Pancreas (tissue), 10 donors: ENCODE data around the gene POMT1. TPM values are rescaled to one million over a fixed set of nuclear protein-coding genes. Genes with fewer than 3 reads are reported as not detected.

Experiments used
- ATAC-seq, 4 donors: fragments of 200-7000 bp; cut with Tn5 transposase; one replicate each; pipeline versions ENCODE4 v1.8.0 to v1.9.1; 2020; ENCODE audit warnings: mild to moderate bottlenecking in 4 of 4, moderate library complexity in 4 of 4
- DNase-seq, 6 donors: peaks; one replicate each; pipeline ENCODE4 v3.0.0-alpha.2; 2020
- FAIRE-seq: peaks from 2 replicates; lab custom pipeline; 2012; peaks lifted over from hg19 to GRCh38; lab: Jason Lieb, UNC
- H3K27ac ChIP-seq, 4 donors: fragments of 200-600 bp; sonication (generic); 1 replicate in 3 of 4; 2 replicates in 1 of 4; pipeline versions ENCODE4 v1.5.0 to v1.8.0; 2020
- H3K27me3 ChIP-seq, 4 donors: fragments of 200-600 bp; one replicate each; pipeline ENCODE4 v1.8.0; 2021
- H3K36me3 ChIP-seq, 3 donors: fragments of 200-600 bp; sonication (generic) in 1 of 3; one replicate each; pipeline versions ENCODE4 v1.5.0 to v1.8.0; 2020 to 2021
- H3K4me1 ChIP-seq, 3 donors: fragments of 200-600 bp; one replicate each; pipeline ENCODE4 v1.8.0; 2021
- H3K4me3 ChIP-seq, 4 donors: fragments of 200-600 bp; sonication (generic) in 2 of 4; one replicate each; pipeline versions ENCODE4 v1.5.0 to v1.8.0; 2020 to 2021
- H3K9me3 ChIP-seq, 4 donors: fragments of 200-600 bp; one replicate each; pipeline ENCODE4 v1.8.0; 2021
- CTCF ChIP-seq, 4 donors: fragments of 200-600 bp; sonication (generic) in 3 of 4; IDR thresholded peaks; one replicate each; pipeline versions ENCODE4 v1.5.0 to v1.8.0; 2021; ENCODE audit warnings: antibody characterized with exemption in 4 of 4
- WGBS, 2 donors: extraction: QIAGEN DNeasy Blood & Tissue Kit; methylation state at CpG; one replicate each; pipeline ENCODE4 v1.1.7; 2013; 5-methylcytosine and 5-hydroxymethylcytosine counted together
- intact Hi-C, 3 donors: fragments of 100-400 bp; cut with DNase I; formaldehyde crosslinking; loops; one replicate each; pipeline versions ENCODE4 v1.11.1 to v1.14.2; 2022
- polyA plus RNA-seq, 2 donors: library from polyadenylated mRNA; stranded (reverse); fragments of 200-250 nt; gene quantifications; one replicate each; pipeline ENCODE4 v1.2.3, GENCODE V29; 2013
- total RNA-seq, 6 donors: library from RNA; stranded (reverse); fragmentation: NEBNext Ultra II Directional in 4 of 6; extraction: Animal tissue kit (Norgen Biotek cat#: 25700) in 4 of 6; gene quantifications; one replicate each; pipeline versions ENCODE4 v1.2.1 to v1.2.4, GENCODE V29; 2021 to 2023
- donor health status: healthy with polysubstance abuse.
- donor health status: DM: no; HTN: no; CAD: no; lungs with moderate emphysema.
- donor health status: DM: no; HTN: no; CAD: no.
- donor health status: control.
- donor health status: control.
- donor health status: Bipolar disorder and iron deficiency.
- donor health status: DM: yes; HTN: yes; CAD: no.
- donor health status: DM: no; HTN: no; CAD: no.
- donor health status: DM: no; HTN: no; CAD: no.
- donor health status: DM: yes; HTN: yes; CAD: no.

Gene POMT1
- total and polyA plus RNA-seq, 8 donors = 11.3 to 66.5 (median 16.5) TPM

GRCh38 chr9:131482343-131483006 lies 20.2 kb upstream of the POMT1 start:
- DNase-seq = peak in 1 of 6 donors; percentile 38
- Histone ChIP-seq H3K27ac (no peak overlapping the region), H3K4me1 (no peaks in the 10 kb centered on the region), H3K9me3 (no peaks in the 10 kb centered on the region), H3K36me3 (peaks cover 7 to 80% (median 65%) of the 10 kb centered on the region in 3 donors), H3K4me3 (no peak overlapping the region), H3K27me3 (no peaks in the 10 kb centered on the region)
- no peak for FAIRE-seq
- intact Hi-C loops = no loop called here
- TF ChIP-seq CTCF (IDR thresholded peaks at IDR 0.05) = no peak
- WGBS, 2 donors = 90% methylated on average over 24 of the region's 24 CpGs
- ATAC-seq = no peak

DNA sequence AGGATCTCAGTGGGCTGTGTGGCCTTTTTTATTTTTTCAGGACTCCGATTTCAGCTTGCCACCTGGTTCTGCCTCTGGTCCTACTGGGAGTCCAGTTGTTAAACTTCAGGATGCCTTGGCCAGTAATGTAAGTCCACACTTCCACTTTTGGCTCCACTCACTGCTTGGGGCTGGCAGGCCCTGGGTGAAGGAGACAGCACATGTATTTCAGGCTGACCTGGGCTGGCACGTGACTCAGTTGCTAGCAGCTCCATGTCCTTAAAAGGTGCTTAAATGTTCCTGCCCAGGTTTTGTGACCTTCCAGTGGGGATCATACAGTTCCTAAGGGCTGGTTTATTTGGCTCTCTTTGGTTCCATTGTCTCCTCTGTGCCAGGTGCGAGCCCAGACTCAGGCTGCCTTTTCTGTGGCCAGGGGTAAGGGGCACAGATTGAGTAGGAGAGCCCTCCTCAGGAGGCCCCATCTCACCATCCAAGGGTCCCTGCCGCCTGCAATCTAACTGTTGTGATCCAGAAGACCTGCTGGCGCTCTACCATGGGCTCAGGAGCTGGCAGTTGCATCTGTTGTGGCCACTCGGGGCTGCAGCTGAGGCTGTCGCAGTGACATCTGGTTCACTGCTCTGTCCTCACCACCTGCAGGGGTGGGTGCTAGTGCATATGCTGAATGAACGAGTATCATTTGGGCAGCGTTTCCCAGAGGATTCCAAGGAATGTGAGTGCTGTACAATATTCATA lies 19.2 kb upstream of the POMT1 start:
- 88 to 89% methylated on average over 9 of the region's 9 CpGs for WGBS, 2 donors
- Histone ChIP-seq H3K4me3 (no peak overlapping the region), H3K27ac (no peak overlapping the region), H3K36me3 (peaks cover 14 to 82% (median 69%) of the 10 kb centered on the region in 3 donors), H3K27me3 (no peaks in the 10 kb centered on the region), H3K9me3 (no peaks in the 10 kb centered on the region), H3K4me1 (no peaks in the 10 kb centered on the region)
- no peak for TF ChIP-seq CTCF (IDR thresholded peaks at IDR 0.05)
- intact Hi-C loops = no loop called here
- DNase-seq = peak in 1 of 6 donors; percentile 26
- no peak for FAIRE-seq
- ATAC-seq = no peak

DNA sequence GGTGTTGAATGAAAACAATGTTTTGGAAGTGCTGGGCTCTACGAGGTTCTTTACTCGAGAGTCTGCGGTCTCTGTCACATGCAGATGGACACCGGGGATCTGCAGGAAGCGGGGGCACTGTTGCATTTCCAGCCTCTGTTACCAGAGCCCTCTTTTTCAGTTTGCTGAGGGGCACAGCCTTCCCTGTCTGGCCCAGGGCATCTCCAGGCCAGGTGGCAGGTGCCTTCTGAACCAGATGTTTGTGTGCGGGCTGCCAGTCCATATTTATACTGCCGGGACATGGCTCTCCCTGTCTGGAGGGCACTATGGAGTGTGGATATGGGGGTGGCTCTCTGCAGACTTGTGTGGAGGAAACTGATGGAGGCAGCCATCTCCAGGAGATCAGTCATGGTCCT lies 18.7 kb upstream of the POMT1 start:
- 95 to 96% methylated on average over 7 of the region's 7 CpGs for WGBS, 2 donors
- Histone ChIP-seq H3K27me3 (no peaks in the 10 kb centered on the region), H3K4me1 (no peaks in the 10 kb centered on the region), H3K4me3 (no peak overlapping the region), H3K36me3 (peaks cover 17 to 82% (median 73%) of the 10 kb centered on the region in 3 donors), H3K9me3 (no peaks in the 10 kb centered on the region), H3K27ac (no peak overlapping the region)
- no peak for FAIRE-seq
- peak in 1 of 6 donors; percentile 9 for DNase-seq
- TF ChIP-seq CTCF (IDR thresholded peaks at IDR 0.05) = no peak
- no peak for ATAC-seq
- intact Hi-C loops = no loop called here

DNA sequence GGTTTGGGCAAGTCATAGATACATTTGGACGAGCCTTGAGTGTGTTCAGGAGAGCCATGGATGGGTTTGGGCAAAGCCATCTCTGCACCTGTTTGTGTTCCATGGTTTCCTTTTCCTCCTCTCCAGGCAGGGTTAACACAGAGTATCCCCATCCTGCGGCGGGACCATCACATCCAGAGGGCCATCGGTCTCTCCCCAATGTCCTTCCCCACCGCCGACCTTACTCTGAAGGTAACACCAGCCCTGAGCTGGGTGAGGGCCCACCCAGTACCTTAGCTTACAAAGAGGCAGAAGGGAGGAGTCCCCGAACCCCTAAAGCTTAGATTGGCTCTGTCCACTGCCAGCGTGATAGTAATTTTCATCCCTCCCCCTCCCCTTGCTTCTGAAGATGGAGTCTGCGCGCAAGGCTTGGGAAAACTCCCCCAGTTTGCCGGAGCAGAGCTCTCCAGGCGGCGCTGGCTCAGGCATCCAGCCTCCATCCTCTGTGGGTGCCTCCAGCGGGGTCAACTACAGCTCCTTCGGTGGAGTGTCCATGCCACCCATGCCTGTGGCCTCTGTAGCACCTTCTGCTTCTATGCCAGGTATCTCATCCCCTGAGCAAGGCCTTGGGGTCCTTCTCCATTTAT lies 18.0 kb upstream of the POMT1 start:
- Histone ChIP-seq H3K4me1 (no peaks in the 10 kb centered on the region), H3K27ac (no peak overlapping the region), H3K36me3 (peaks cover 17 to 80% (median 70%) of the 10 kb centered on the region in 3 donors), H3K9me3 (no peaks in the 10 kb centered on the region), H3K27me3 (no peaks in the 10 kb centered on the region), H3K4me3 (no peak overlapping the region)
- DNase-seq (peak in 1 of 6 donors; percentile 31), ATAC-seq (no peak), FAIRE-seq (no peak)
- WGBS, 2 donors = 93 to 95% methylated on average over 15 of the region's 15 CpGs
- TF ChIP-seq CTCF (IDR thresholded peaks at IDR 0.05) = no peak
- intact Hi-C loops = no loop called here
